ENCODE data around the gene ZPBP.

DNA sequence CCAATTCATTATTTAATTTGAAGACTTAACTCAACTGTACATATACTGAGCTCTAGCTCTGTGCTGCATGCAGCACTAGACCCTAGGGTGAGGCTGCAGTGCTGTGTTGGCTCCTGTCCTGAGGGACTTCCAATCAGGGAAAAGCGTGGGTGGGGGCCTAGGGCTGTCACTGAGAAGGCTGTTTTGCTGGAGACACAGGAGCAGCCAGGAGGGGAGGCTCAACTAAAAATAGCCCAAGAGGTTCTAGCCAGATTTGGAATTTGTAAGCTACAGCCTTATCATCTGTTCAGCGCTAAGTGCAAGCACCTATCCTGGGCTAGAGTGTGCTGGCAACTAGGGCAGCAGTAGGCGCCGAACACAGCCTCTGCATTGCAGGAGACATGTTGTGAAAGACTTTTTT is 198.5 kb downstream of the ZPBP start:
- no peak for TF ChIP-seq POLR2A (IDR thresholded peaks at IDR 0.05; ENCODE audit: low read length)
- TF ChIP-seq GATA1 (IDR thresholded peaks at IDR 0.05; ENCODE audit: low read depth, low read length), result no peak

Measured in erythroblast (primary cell).